NCI-H748 treated with DMSO at 0.1 percent for 48 hours (cell line): ENCODE results near the gene ZNF813.
"Not testable (repeated sequence)": the region's sequence is repeated elsewhere in the genome, so short reads cannot be mapped to it uniquely, and the experiment has no call there.

Source experiments
- DNase-seq: peaks from one replicate; lab custom pipeline; 2025; lab: John Stamatoyannopoulos, UW

ZNF813 gene

DNA sequence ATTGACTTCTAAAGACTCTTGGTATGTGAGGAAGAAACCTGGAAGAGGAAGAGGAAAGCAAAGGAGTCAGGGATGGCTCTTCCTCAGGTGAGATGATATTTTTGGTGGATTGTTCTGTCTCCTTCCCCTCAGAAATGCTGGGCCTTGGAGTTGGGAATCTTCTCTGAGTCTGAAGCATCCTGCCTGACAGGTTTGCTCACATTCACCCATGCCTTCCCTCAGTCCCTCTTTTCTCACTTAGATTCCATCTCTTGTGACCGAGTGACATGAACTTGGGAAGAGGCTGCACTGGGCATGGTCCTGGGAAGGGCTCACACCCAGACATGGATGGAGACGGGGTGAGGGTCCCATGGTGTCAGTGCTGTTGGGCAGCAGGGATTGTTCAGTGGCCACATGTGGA lies 16.2 kb downstream of the ZNF813 start:
- DNase-seq = not testable (repeated sequence)

DNA sequence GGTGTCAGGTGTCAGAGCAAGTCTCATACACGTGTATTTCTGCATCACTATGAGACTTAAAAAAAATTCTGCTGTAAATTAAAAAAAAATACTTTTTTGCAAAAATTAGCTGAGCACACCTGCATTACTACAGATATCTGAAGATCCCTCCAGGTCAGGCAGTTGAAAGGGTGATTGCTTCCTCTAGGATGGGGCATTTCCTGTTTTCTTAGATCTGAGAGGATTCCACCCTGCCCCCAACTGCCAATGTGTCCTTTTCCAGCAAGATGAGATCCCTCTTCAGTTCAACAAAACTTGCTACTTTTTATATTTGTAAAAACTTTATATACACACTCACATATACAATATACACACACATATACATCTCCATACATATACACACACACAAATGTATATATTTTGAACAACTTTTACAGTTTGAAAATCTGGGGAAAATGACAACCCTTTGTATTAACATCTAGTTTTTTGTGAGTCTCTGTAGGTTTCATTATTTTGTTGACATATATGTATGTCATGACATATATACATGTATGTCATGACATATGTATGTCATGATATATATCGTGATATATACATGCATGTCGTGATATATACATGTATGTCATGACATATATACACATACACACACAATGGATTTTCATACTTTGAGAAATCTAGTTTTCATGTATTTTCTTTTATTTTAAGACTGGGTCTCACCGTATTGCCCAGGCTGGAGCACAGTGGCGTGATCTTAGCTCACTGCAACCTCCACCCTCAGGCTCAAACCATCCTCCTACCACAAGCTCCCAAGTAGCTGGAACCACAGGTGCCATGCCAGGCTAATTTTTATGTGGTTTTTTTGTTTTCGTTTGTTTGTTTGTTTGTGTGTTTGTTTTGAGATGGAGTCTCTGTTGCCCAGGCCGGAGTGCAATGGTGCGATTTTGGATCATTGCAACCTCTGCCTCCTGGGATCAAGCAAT lies 17.8 kb downstream of the ZNF813 start:
- DNase-seq = no peak

DNA sequence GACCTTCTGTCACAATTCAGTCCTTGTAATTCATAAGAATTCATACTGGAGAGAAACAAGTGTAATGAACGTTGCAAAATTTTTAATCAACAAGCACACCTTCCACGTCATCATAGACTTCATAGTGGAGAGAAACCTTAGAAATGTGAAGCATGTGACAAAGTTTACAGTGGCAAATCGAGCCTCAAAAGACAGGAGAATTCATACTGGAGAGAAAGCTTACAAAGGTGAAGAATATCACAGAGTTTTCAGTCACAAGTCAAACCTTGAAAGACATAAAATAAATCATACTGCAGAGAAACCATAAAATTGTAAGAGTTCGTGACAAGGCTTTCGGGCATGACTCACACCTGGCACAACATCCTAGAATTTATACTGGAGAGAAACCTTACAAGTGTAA lies 24.6 kb downstream of the ZNF813 start:
- DNase-seq = no peak

DNA sequence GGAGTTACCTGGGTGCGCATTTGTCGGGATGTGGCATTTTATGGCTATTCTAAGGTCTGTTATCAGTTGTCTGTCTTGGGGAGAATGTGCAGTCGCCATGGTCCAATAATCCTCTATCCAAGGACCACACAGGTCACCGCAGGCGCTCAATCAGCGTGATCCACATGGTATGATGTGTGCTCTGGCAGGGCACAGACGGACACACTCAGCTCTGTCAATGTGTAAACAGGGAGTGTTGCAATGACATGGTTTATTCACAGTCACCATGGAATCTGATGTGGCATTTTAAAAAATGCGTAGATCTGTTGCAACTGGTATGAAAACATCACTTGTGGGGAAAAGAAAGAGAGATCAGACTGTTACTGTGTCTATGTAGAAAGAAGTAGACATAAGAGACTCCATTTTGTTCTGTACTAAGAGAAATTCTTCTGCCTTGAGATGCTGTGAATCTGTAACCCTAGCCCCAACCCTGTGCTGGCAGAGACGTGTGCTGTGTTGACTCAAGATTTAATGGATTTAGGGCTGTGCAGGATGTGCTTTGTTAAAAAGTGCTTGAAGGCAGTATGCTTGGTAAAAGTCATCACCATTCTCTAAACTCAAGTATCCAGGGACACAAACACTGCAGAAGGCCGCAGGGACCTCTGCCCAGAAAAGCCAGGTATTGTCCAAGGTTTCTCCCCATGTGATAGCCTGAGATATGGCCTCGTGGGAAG lies 29.9 kb downstream of the ZNF813 start:
- DNase-seq = not testable (repeated sequence)

DNA sequence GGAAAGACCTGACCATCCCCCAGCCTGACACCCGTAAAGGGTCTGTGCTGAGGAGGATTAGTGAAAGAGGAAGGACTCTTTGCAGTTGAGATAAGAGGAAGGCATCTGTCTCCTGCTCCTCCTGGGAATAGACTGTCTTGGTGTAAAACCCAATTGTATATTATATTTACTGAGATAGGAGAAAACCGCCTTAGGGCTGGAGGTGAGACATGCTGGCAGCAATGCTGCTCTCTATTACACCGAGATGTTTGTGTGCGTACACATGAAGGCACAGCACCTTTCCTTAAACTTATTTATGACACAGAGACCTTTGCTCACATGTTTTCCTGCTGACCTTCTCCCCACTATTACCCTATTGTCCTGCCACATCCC lies 30.5 kb downstream of the ZNF813 start:
- DNase-seq = not testable (repeated sequence)

DNA sequence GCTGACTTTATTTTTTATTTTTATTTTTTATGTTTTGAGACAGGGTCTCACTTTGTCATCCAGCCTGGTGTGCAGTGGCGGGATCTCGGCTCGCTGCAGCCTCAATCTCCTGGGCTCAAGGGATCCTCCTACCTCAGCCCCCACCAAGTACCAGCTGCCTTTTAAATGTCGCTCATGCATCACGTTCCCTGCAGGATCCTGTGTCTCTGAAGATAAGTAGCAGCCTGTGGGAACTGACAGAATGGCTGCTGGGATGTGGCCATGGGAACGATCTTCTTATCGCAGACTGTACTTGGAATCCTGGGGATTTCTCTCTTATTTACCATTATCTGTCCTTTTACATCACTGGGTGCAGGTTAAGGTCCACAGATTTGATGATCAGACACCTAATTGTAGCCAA lies 35.6 kb downstream of the ZNF813 start:
- peak; percentile 16 for DNase-seq

DNA sequence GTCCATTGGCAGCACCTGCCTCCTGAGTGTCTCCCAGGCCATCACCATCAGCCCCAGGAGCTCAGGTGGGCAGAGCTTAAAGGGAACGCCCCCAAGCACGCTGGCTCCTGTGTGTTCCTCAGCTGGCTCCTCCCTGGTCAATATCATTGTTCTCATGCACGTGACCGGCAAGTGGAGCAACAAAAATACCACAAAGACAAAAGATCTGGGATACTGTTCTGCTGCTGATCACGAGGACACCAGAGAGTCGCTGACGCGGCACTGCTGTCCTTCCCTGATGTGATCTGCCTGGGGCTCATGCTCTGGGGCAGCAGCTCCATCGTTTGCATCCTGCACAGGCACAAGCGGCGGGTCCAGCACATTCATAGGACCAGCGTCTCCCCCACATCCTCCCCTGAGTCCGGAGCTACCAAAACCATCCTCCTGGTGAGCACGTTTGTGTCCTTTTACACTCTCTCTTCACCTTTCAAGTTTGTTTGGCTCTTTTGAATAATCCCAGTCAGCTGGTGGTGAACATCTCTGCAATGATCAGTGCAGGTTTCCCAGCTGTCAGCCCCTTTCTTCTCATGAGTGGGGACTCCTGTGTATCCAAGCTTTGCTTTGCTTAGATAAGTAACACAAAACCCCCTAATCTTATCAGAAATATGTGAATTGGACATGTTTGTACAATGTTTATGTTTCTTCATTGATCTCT lies 36.3 kb downstream of the ZNF813 start:
- peak; percentile 55 for DNase-seq

DNA sequence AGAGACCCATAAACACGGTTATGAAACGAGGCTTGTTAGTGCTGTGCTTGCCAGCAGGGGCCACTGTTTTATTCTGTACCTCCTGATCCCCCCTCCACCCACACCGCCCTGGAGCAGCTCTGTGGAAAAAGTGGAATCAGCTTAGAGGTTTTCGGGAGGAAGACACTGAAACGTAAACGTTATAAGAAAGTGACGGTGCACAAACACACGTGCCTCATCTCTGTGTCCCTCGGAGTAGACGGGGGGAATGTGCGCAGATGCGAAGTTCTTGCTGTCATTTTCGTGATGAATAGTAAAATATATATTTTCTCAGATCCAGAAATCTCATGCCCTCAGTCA lies 36.8 kb downstream of the ZNF813 start:
- DNase-seq = not testable (repeated sequence)

DNA sequence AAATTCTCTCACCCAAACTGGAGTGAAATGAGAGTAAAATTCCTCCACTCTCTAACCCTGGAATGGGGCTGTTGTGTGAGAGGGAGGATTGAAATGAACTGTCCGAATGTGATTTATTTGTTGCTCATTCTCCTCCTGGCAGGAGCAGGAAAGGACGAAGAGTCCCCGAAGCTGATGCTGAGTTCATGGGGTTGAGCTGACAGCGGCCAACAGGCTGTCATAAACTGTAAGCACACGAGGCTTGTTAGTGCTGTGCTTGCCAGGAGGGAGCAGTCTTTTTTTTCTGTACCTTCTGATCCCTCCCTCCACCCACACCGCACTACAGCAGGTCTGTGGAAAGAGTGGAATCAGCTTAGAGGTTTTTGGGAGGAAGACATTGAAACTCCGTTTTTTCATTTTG lies 37.4 kb downstream of the ZNF813 start:
- DNase-seq = no peak

DNA sequence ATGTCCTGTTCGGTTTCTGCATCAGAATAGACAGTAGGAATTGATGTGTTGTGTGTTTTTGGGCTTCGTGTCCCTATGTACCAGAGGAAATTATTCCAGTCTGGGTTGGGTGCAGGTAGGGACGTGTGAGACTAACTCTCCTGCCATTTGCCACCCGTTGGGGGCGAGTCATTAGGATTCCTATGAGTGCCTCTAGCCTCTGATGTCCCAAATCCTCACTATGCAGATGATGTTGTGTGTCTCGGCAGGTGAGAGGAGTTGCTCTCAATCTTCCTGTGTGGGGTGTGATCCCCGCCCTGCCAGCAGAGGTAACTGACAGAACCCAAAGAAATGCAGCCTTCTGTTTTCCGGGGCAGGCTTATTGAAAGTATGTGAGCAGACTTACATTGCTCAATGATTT lies 39.2 kb downstream of the ZNF813 start:
- no peak for DNase-seq

DNA sequence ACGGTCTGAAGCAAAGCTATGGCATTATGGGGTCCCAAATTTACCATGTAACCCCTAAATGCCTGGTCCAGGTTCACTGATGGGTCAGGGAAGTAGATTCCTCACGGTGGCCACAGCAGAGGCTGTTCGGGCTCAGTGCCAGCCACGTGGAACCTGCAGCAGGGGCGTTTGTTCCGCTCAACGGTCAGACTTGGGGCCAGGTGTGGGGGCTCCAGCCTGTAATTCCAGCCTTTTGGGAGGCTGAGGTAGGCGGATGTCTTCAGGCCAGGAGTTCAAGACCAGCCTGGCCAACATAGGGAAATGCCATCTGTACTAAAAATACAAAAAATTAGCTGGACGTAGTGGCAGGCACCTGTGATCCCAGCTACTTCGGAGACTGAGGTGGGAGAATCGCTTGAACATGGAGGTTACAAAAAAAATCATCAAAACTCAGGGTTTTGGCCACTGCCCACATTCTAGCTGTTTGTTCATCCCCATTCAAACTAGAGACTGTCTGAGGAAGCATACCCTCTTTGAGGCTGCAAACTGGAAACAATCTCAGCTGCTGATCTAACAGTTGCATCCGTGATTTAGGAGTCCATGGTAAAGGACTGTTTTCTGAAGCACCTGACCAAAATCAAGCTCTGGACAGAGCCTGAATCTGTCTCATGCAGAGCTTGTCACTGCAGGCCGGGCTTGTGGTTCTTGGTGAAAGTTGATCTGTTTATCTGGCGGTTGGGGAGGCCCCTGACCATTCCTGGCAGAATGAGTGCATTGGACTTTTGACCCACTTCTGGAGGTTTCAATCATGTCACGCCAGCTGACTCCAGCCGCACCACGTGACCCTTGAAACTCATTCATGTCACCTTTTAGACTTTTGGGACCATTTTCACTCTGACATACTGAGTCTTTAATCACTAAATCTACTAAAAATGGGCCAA lies 40.2 kb downstream of the ZNF813 start:
- no peak for DNase-seq

DNA sequence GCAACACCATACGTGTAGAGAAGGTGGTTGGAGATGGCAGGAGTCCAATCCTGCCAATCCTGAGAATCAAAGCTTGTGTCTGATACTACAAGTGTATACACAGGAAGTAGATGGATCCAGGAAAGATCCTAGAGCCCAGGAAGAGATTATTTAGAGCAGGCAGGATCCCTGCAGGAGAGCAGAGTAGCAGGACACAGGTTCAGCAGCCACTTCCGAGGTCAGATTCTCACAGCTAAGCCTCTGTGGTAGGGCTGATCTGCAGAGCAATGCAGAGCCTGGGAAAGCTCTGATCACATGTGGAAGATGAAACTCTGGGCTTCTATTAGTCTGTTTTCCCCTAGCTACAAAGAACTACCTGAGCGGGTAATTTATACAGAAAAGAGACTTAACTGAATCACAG lies 41.9 kb downstream of the ZNF813 start:
- no peak for DNase-seq

DNA sequence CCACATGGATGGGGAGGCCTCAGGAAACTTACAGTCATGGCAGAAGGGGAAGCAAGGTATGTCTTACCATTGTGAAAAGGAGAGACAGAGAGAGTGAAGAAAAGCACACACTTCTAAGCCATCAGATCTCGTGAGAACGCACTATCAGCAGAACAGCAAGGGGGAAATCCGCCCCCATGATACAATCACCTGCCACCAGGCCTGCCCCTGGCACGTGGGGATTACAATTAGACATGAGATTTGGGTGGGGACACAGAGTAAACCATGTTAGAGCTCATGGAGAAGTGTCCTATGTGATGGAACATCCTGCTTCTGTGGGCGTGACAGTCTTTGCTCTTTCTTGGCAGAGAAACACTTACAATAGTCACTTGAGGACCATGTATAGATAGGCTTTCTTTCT lies 42.3 kb downstream of the ZNF813 start:
- DNase-seq = no peak

DNA sequence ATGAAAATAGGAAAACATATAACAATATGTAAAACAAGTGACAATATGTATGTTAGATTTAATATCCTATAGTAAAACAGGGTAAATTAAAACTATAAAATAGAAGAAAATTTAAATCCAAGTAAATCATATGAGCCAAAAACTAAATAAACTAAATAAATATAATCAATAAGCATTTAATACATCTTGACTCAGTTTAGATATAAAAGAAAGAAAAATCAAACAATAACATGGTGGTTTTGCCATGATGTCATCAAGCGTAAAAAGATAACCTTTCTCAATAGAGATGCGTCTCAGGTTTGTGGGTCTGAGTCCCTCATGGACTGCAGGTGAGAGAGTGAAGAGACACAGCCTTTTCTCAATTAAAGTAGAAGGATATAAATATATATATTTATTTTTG lies 43.8 kb downstream of the ZNF813 start:
- DNase-seq = no peak

DNA sequence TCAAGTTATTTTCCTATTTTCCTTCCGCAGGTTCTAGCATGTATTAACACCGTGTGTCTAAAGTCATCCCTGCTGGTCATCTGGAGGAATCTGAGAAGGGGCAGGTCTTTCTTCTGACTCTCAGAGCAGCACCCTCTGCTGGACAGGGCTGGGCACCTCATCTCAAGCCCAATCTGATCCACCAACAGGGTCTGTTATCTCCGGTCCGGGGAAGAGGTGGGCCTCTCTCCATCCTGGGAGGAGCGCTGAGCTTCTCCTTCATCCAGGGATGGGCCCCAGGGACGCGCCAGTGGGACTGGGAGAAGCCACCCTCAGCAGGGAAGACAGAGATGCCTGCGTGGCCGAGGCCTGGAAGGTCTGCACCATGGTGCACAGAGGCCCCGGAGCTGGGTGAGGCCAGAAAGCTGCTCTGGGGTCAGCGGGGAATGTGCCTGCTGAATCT lies 44.4 kb downstream of the ZNF813 start:
- peak; percentile 15 for DNase-seq

DNA sequence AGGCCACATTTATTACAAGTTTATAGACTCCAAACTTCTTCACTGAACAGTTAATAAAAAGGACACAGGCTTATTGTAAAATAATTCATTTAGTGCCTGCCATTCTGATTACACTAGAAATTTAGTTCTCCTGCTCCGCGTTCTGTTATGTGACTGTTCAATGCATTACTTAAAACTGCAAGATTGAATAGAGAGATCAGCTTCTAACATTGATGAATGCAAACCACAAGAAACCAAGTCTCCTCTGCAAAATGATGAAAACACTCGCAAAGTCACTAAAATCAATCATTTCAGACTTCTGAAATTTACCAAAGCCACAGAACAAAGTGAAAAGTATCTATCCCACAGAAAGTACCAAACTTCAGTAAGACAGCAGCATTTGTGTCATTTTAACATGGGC lies 47.5 kb downstream of the ZNF813 start:
- not testable (repeated sequence) for DNase-seq

DNA sequence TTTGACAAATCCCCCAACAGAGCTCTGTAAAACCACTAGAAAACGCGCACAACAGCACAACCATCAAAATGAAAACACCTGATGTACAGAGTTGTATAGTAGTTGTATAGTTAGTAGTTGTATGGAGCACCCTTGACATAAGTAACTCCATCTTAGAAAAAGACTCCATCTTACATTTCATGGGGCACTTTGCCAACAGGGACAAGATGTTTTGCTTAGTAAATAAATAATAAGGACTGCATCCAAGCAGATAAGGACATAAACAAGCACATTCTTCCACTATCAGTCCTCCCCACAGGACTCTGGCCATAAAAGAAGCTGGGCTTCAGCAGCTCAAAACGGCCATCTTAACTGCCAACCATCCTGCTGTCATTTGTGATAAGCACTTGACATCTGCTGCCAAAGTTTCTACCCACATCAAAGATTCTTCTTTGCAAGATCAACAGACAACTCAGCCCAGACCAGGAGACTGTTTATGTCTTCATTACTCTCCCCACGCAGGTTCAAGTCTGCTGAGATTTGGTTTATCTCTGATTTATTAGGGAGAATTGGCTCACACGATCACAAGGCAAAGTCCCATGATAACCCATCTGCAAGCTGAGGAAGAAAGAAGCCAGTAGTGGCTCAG lies 49.7 kb downstream of the ZNF813 start:
- no peak for DNase-seq

DNA sequence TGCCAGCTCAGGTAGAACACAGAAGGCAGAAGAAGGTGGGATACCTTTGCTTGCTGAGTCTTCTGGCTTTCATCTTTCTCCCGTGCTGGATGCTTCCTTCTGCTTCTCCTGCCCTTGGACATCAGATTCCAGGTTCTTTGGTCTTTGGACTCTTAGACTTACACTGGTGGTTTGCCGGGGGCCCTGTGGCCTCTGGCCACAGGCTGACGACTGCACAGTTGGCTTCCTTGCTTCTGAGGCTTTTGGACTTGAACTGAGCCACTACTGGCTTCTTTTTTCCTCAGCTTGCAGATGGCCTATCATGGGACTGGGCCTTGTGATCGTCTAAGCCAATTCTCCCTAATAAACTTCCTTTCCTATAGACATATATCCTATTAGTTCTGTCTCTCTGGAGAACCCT lies 50.6 kb downstream of the ZNF813 start:
- no peak for DNase-seq

DNA sequence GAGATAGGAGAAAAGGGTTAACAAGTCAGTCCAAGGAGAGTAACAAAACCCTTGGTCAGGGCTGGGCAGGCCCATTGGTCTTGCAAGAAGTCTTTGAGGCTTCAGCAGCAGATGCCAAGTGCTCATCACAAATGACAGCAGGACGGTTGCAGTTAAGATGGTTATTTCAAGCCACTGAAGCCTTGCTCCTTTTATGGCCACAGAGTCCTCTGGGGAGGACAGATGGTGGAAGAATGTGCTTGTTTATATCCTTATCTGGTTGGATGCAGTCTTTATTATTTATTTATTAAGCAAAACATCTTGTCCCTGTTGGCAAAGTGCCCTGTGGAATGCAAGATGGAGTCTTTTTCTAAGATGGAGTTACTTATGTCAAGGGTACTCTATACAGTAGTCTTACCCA lies 51.2 kb downstream of the ZNF813 start:
- DNase-seq = no peak

DNA sequence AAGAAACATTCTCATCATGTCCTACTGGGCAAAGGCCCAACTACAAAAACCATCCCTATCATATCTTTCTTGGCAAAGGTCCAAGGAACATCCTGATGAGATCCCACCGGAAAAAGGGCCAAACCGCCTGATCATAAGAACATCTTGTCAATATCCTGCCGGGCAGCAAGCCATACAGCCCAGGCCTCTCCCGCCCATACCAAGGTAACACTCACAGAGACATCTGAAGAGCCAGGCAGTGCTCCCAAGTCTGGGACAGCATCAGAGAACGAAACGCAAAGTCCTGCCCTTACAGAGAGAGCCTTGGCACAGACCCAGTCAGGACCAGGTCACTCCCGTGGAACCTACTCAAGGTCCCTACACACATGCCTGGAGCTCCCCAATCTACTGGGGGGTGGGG lies 51.9 kb downstream of the ZNF813 start:
- DNase-seq = no peak

DNA sequence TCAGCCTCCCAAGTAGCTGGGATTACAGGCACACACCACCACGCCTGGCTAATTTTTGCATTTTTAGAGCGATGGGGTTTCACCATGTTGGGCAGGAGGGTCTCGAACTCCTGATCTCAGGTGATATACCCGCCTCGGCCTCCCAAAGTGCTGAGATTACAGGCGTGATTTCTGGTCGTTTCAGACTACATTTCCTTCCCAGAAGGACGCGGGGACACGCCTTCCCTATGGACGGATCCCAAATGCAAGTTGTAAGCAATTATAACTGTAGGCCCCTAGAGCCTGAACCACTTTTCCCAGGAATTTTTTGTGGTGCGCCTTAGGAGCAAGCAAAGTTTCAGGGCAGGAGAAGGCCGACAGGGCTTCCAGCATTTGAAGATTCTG lies 52.6 kb downstream of the ZNF813 start:
- DNase-seq = no peak
